GM12878 (cell line): ENCODE results near the gene PAK5. TPM values are rescaled to one million over a fixed set of nuclear protein-coding genes. Genes with fewer than 3 reads are reported as not detected.

Experiments used
- ATAC-seq: fragments of 200-7000 bp; cut with Tn5 transposase; 3 replicates; pipeline ENCODE4 v1.9.1; 2020; ENCODE audit warnings: mild to moderate bottlenecking, moderate library complexity
- BruUV-seq: library from RNA; stranded (reverse); fragments of 400-500 nt; replicated peaks from 2 replicates; lab custom pipeline; 2021; lab: Mats Ljungman, UMichigan
- CTCF ChIA-PET: fragments of 300-600 bp; sonication (Branson Sonifier 250); formaldehyde crosslinking; extraction: SDS; loops from one replicate; lab custom pipeline; 2021; ENCODE audit warnings: inconsistent platforms; lab: Yijun Ruan, JAX
- POLR2A ChIA-PET: fragments of 350-600 bp; formaldehyde crosslinking; extraction: SDS; loops from one replicate; lab custom pipeline; 2021; ENCODE audit warnings: inconsistent platforms; lab: Charles Lee
- RAD21 ChIA-PET: fragments of 300-600 bp; sonication (Branson Sonifier 250); formaldehyde crosslinking; loops from one replicate; lab custom pipeline; 2023; ENCODE audit warnings: antibody characterized with exemption; ENCODE audit not compliant: unreplicated experiment; lab: Charles Lee
- SMC1A ChIA-PET: fragments of 300-600 bp; sonication (Branson Sonifier 250); formaldehyde crosslinking; loops from one replicate; lab custom pipeline; 2023; ENCODE audit not compliant: unreplicated experiment, uncharacterized antibody; lab: Charles Lee
- DNase-seq: peaks from one replicate; pipeline ENCODE4 v3.0.0-alpha.2; 2011; ENCODE audit warnings: low read depth, low spot score
- FAIRE-seq: peaks from 3 replicates; lab custom pipeline; 2011; peaks lifted over from hg19 to GRCh38; lab: Jason Lieb, UNC
- H2AFZ ChIP-seq: 2 replicates; pipeline ENCODE4 v1.6.0; 2011; ENCODE audit warnings: low read depth, low read length, control low read depth; ENCODE audit not compliant: control insufficient read depth
- H3K27ac ChIP-seq: 2 replicates; pipeline ENCODE4 v1.5.1; 2011; ENCODE audit warnings: control low read depth; ENCODE audit not compliant: control insufficient read depth, insufficient read depth
- H3K27me3 ChIP-seq, 2 experiments: replicated peaks in 1 of 2; 2 replicates each; pipeline versions ENCODE4 v1.6.0 to v1.6.1; 2011; ENCODE audit warnings: low read length in 1 of 2; ENCODE audit not compliant: control insufficient read depth in 2 of 2, insufficient read depth in 2 of 2
- H3K36me3 ChIP-seq, 2 experiments: 2 replicates each; pipeline ENCODE4 v1.5.1; 2011; ENCODE audit warnings: low read length in 1 of 2; ENCODE audit not compliant: control insufficient read depth in 2 of 2, insufficient read depth in 2 of 2
- H3K4me1 ChIP-seq: 2 replicates; pipeline ENCODE4 v1.6.1; 2011; ENCODE audit warnings: mild to moderate bottlenecking, low read length, moderate library complexity, mixed read lengths; ENCODE audit not compliant: control insufficient read depth, insufficient read depth
- H3K4me2 ChIP-seq: 2 replicates; pipeline ENCODE4 v1.6.0; 2011; ENCODE audit warnings: control low read depth; ENCODE audit not compliant: control insufficient read depth, insufficient read depth
- H3K4me3 ChIP-seq: fragments of 200-600 bp; sonication (generic); 2 replicates; pipeline ENCODE4 v1.5.1; 2016
- H3K79me2 ChIP-seq: 2 replicates; pipeline ENCODE4 v1.6.0; 2011; ENCODE audit warnings: low read length; ENCODE audit not compliant: control insufficient read depth, insufficient read depth
- H3K9ac ChIP-seq: 2 replicates; pipeline ENCODE4 v1.8.0; 2011; ENCODE audit warnings: low read length, control low read depth, mixed read lengths; ENCODE audit not compliant: control insufficient read depth, insufficient read depth
- H3K9me3 ChIP-seq: replicated peaks from 3 replicates; pipeline ENCODE4 v1.5.1; 2011; ENCODE audit warnings: mild to moderate bottlenecking, low read length; ENCODE audit not compliant: control insufficient read depth, insufficient read depth
- H4K20me1 ChIP-seq: 2 replicates; pipeline ENCODE4 v1.6.0; 2011; ENCODE audit not compliant: control insufficient read depth, insufficient read depth
- CBX3 ChIP-seq: fragments of 200-600 bp; sonication (generic); IDR thresholded peaks from 2 replicates; pipeline ENCODE4 v1.6.1; 2016; ENCODE audit warnings: low read depth, borderline replicate concordance
- CHD2 ChIP-seq: IDR thresholded peaks from 2 replicates; pipeline ENCODE4 v1.6.1; 2011; ENCODE audit warnings: low read depth, low read length, improper control_type of control experiment, borderline replicate concordance
- E2F8 ChIP-seq: fragments of 450-650 bp; IDR thresholded peaks from 2 replicates; pipeline ENCODE4 v1.6.1; 2018; ENCODE audit warnings: mild to moderate bottlenecking, low read depth, moderate library complexity; ENCODE audit not compliant: partially characterized antibody
- IRF4 ChIP-seq: IDR thresholded peaks from 2 replicates; pipeline ENCODE4 v1.6.1; 2011; ENCODE audit warnings: low read depth, low read length
- NFIC ChIP-seq: IDR thresholded peaks from 2 replicates; pipeline ENCODE4 v1.6.1; 2012; ENCODE audit warnings: low read depth, mild to moderate bottlenecking, inconsistent platforms, low read length, moderate library complexity
- NFYB ChIP-seq: IDR thresholded peaks from 2 replicates; pipeline ENCODE4 v1.6.1; 2011; ENCODE audit warnings: low read depth, mild to moderate bottlenecking, low read length, improper control_type of control experiment, moderate library complexity; ENCODE audit not compliant: insufficient read depth
- NKRF ChIP-seq: fragments of 450-650 bp; conservative IDR thresholded peaks from 2 replicates; pipeline ENCODE4 v1.6.1; 2017; ENCODE audit warnings: mild to moderate bottlenecking, moderate library complexity
- NR2F1 ChIP-seq: fragments of 450-650 bp; conservative IDR thresholded peaks from 2 replicates; pipeline ENCODE4 v1.6.1; 2017; ENCODE audit warnings: mild to moderate bottlenecking
- RCOR1 ChIP-seq: conservative IDR thresholded peaks from 2 replicates; pipeline ENCODE4 v1.6.1; 2012; ENCODE audit warnings: low read depth, low read length, improper control_type of control experiment
- RELB ChIP-seq: fragments of 450-650 bp; IDR thresholded peaks from 2 replicates; pipeline ENCODE4 v1.6.1; 2017; ENCODE audit warnings: low read depth, mild to moderate bottlenecking, moderate library complexity
- SPI1 ChIP-seq: IDR thresholded peaks from 2 replicates; pipeline ENCODE4 v1.6.1; 2011; ENCODE audit warnings: low read depth, mild to moderate bottlenecking, low read length, moderate library complexity, borderline replicate concordance; ENCODE audit not compliant: insufficient read depth
- TAF1 ChIP-seq: IDR thresholded peaks from 2 replicates; pipeline ENCODE4 v1.6.1; 2011; ENCODE audit warnings: mild to moderate bottlenecking, low read depth, low read length, borderline replicate concordance
- YY1 ChIP-seq: IDR thresholded peaks from 2 replicates; pipeline ENCODE4 v1.6.1; 2011; ENCODE audit warnings: low read depth, mild to moderate bottlenecking, low read length
- ZBTB11 ChIP-seq: fragments of 450-650 bp; formaldehyde crosslinking; IDR thresholded peaks from 2 replicates; pipeline ENCODE4 v1.5.0; 2022; ENCODE audit warnings: mild to moderate bottlenecking, missing genetic modification characterization
- WGBS: methylation state at CpG from one replicate; pipeline ENCODE4 v1.1.6; 2016; ENCODE audit warnings: low lambda C conversion rate; ENCODE audit not compliant: insufficient replicate concordance, insufficient coverage; ENCODE audit errors: missing lambda C conversion rate; 5-methylcytosine and 5-hydroxymethylcytosine counted together
- in situ Hi-C: fragments of 300-500 bp; cut with MboI; formaldehyde crosslinking; loops from 9 replicates; pipeline ENCODE4 v1.14.3; 2018; ENCODE audit warnings: mixed read lengths
- intact Hi-C: fragments of 100-400 bp; cut with micrococcal nuclease; formaldehyde crosslinking; loops from one replicate; pipeline ENCODE4 v1.14.2; 2022; ENCODE audit not compliant: unreplicated experiment
- polyA plus RNA-seq, 11 experiments: library from polyadenylated mRNA; depleted of rRNA in 4 of 11; unstranded in 6 of 11; stranded (reverse) in 5 of 11; fragments of >200 nt; fragmentation: Nextera tagmentation in 4 of 11; fragmentation: Illumina TruSeq in 1 of 11; extraction: Ambion mirVana in 4 of 11; extraction: Trizol in 1 of 11; gene quantifications; 1 replicate in 1 of 11; 2 replicates in 10 of 11; pipeline versions ENCODE4 v1.2.1 to v1.2.3, GENCODE V29; 2011 to 2016; ENCODE audit warnings: inconsistent platforms in 2 of 11, missing spikeins in 2 of 11, low read depth in 1 of 11
- total RNA-seq, 4 experiments: library from RNA; depleted of rRNA in 3 of 4; stranded (reverse); fragments of >200 nt in 3 of 4; fragmentation: Illumina TruSeq in 1 of 4; extraction: Trizol in 1 of 4; gene quantifications; 2 replicates each; pipeline versions ENCODE4 v1.2.1 to v1.2.3, GENCODE V29; 2013 to 2021

PAK5 gene
- total and polyA plus RNA-seq, 10 of the 15 experiments (the other 5 are each of a cell fraction or from before 2014, with no cell fraction given), result not detected

GRCh38 chr20:9508240-9508661, 330.6 kb downstream of the PAK5 start:
- H3K9ac ChIP-seq, result no peak overlapping the region; the same call in 1 of the 2 replicates
- H3K36me3 ChIP-seq, result no peaks in the 10 kb centered on the region
- ChIA-PET SMC1A (no interaction called here), RAD21 (no interaction called here), POLR2A (no interaction called here), CTCF (no interaction called here)
- ATAC-seq, result no peak; the same call in 2 of the 3 replicates
- H3K4me1 ChIP-seq, result peaks cover 51% of the 10 kb centered on the region
- 3% methylated on average over 23 of the region's 23 CpGs for WGBS
- FAIRE-seq, result no peak
- H2AFZ ChIP-seq, result no peak overlapping the region; the same call in 1 of the 2 replicates
- peak overlapping the region; percentile 40; the same call in 1 of the 2 replicates for H3K4me3 ChIP-seq
- DNase-seq, result no peak
- H3K79me2 ChIP-seq, result no peaks in the 10 kb centered on the region; the same call in 1 of the 2 replicates
- no peaks in the 10 kb centered on the region for H4K20me1 ChIP-seq
- peaks cover 0 to 17% of the 10 kb centered on the region in 2 experiments; a peak in 3 of 4 replicates for H3K27me3 ChIP-seq
- H3K9me3 ChIP-seq, result no peaks in the 10 kb centered on the region; the same call in 2 of the 3 replicates
- in situ Hi-C loops, result no loop called here
- H3K27ac ChIP-seq, result peak overlapping the region; percentile 34; the same call in 1 of the 2 replicates
- BruUV-seq, result no TSS peak
- intact Hi-C loops, result no loop called here
- peak overlapping the region; percentile 12 for H3K4me2 ChIP-seq
- TF ChIP-seq CHD2 (no peak), RCOR1 (no peak), IRF4 (no peak), NFIC (no peak), NR2F1 (no peak), TAF1 (no peak), RELB (no peak), ZBTB11 (CRISPR knock-in tag) (no peak), NFYB (no peak), CBX3 (no peak), E2F8 (no peak), YY1 (no peak), SPI1 (no peak), NKRF (no peak)
